Heart left ventricle (tissue), 16 donors: ENCODE measurements around the gene RNF123. TPM values are rescaled to one million over a fixed set of nuclear protein-coding genes. Genes with fewer than 3 reads are reported as not detected.
A peak's percentile ranks its signal among the peaks of the same experiment; 100 is the strongest.

Source experiments
- ATAC-seq, 4 donors: fragments of 200-7000 bp; cut with Tn5 transposase; one replicate each; pipeline ENCODE4 v1.9.1; 2020 to 2022; ENCODE audit warnings: moderate library complexity in 4 of 4, mild to moderate bottlenecking in 3 of 4, moderate number of reproducible peaks in 1 of 4
- DNase-seq, 5 donors: peaks; one replicate each; pipeline ENCODE4 v3.0.0-alpha.2; 2020
- H3K27ac ChIP-seq, 12 donors: fragments of 200-600 bp; sonication (generic) in 4 of 12; one replicate each; pipeline versions ENCODE4 v1.5.0 to v1.8.0; 2016 to 2022; ENCODE audit warnings: mild to moderate bottlenecking in 2 of 12
- H3K27me3 ChIP-seq, 9 donors: fragments of 200-600 bp; sonication (generic) in 2 of 9; one replicate each; pipeline versions ENCODE4 v1.5.1 to v1.8.0; 2016 to 2022; ENCODE audit warnings: mild to moderate bottlenecking in 3 of 9
- H3K36me3 ChIP-seq, 9 donors: fragments of 200-600 bp; sonication (generic) in 2 of 9; one replicate each; pipeline versions ENCODE4 v1.5.0 to v1.8.0; 2018 to 2022; ENCODE audit warnings: mild to moderate bottlenecking in 2 of 9
- H3K4me1 ChIP-seq, 12 donors: fragments of 200-600 bp; sonication (generic) in 4 of 12; one replicate each; pipeline versions ENCODE4 v1.5.0 to v1.8.0; 2016 to 2022; ENCODE audit warnings: mild to moderate bottlenecking in 3 of 12
- H3K4me3 ChIP-seq, 12 donors: fragments of 200-600 bp; sonication (generic) in 4 of 12; one replicate each; pipeline versions ENCODE4 v1.5.0 to v1.8.0; 2017 to 2022; ENCODE audit warnings: mild to moderate bottlenecking in 9 of 12, moderate library complexity in 4 of 12
- H3K9me3 ChIP-seq, 12 donors: fragments of 200-600 bp; sonication (generic) in 4 of 12; one replicate each; pipeline versions ENCODE4 v1.5.0 to v1.8.0; 2016 to 2022; ENCODE audit warnings: mild to moderate bottlenecking in 1 of 12
- CTCF ChIP-seq, 12 donors: fragments of 200-600 bp; sonication (generic) in 4 of 12; IDR thresholded peaks; one replicate each; pipeline versions ENCODE4 v1.5.0 to v1.8.0; 2018 to 2022; ENCODE audit warnings: antibody characterized with exemption in 12 of 12, mild to moderate bottlenecking in 5 of 12
- POLR2A ChIP-seq, 2 donors: fragments of 450-650 bp; IDR thresholded peaks; one replicate each; pipeline ENCODE4 v1.6.1; 2017; ENCODE audit warnings: antibody characterized with exemption in 2 of 2, mild to moderate bottlenecking in 2 of 2, moderate library complexity in 2 of 2
- WGBS, 4 donors: extraction: QIAGEN DNeasy Blood & Tissue Kit in 2 of 4; methylation state at CpG; one replicate each; pipeline versions ENCODE4 v1.1.5 to v1.1.7; 2013 to 2018; 5-methylcytosine and 5-hydroxymethylcytosine counted together
- intact Hi-C, 10 donors: fragments of 100-400 bp; cut with DNase I; formaldehyde crosslinking; loops; one replicate each; pipeline versions ENCODE4 v1.11.1 to v1.14.2; 2022
- polyA plus RNA-seq, 2 donors: library from polyadenylated mRNA; stranded (reverse); fragments of 200-250 nt; gene quantifications; one replicate each; pipeline ENCODE4 v1.2.3, GENCODE V29; 2013
- total RNA-seq, 9 donors: library from RNA; depleted of rRNA in 2 of 9; stranded (reverse); fragments of >200 nt in 2 of 9; fragmentation: NEBNext Ultra II Directional in 3 of 9; extraction: Animal tissue kit (Norgen Biotek cat#: 25700) in 3 of 9; gene quantifications; one replicate each; pipeline versions ENCODE4 v1.1.0 to v1.2.4, GENCODE V29; 2016 to 2023
- donor health status: ischemic (EF 13 %, LVEDD 7.1; RV severe dilation, severe dysfunction).
- donor health status: healthy with polysubstance abuse.
- donor health status: DM: no; HTN: yes; CAD: no.
- donor health status: DM: no; HTN: no; CAD: no.
- donor health status: ischemic (EF 25% LVEDD 6.9; RV normal size, moderate dysfunction).
- donor health status: ischemic (EF 25% LVEDD 5.7; RV mildly dilated, moderate dysfunction).
- donor health status: healthy.
- donor health status: DM: yes; HTN: yes; CAD: no.
- donor health status: ischemic (EF 35%, LVEDD 5.7; RV mildly dilated, moderate dysfunction).
- donor health status: nonischemic (EF 11% LVEDD 7.7; RV severe dilation, severe dysfunction).
- donor health status: DM: yes; HTN: yes; CAD: no.
- donor health status: PGD.
- donor health status: ischemic (EF 29% LVEDD 5.4; RV normal size, mild dysfunction).
- donor health status: nonischemic (EF 23%, LVEDD 6.1; RV moderate dilation, normal function).

The RNF123 gene
- total and polyA plus RNA-seq, 11 donors = 27.7 to 61.4 (median 46.0) TPM

- intact Hi-C loops = loop anchor here in 2 of 10 donors (10.0 kb wide), 2 partner anchors 115 to 185 kb away; partner anchors contain the start of gene MST1R (in 1 of the 2)
- no peaks in the 10 kb centered on the region for H3K9me3 ChIP-seq
- H3K27ac ChIP-seq = peak within 1 kb of the TSS in 10 of 12 donors; percentile 24 to 79 (median 66)
- ATAC-seq = peak; percentile 71 to 87 (median 79)
- H3K36me3 ChIP-seq = peaks cover 0 to 46% (median 36%) of the 10 kb centered on the region in 9 donors
- H3K27me3 ChIP-seq = no peaks in the 10 kb centered on the region
- peak within 1 kb of the TSS; percentile 29 to 72 (median 63) for H3K4me3 ChIP-seq
- peaks cover 13 to 37% (median 23%) of the 10 kb centered on the region in 12 donors for H3K4me1 ChIP-seq
- 0 to 2% (median 1%) methylated on average over 19 to 50 of the region's 50 CpGs for WGBS, 4 donors
- TF ChIP-seq CTCF (IDR thresholded peaks at IDR 0.05) (peak; percentile 8 to 69 (median 54)), POLR2A (IDR thresholded peaks at IDR 0.05) (peak; percentile 7 to 96)
- peak; percentile 95 to 99 (median 97) for DNase-seq
Measured at GRCh38 chr3:49719214-49719884, 30.0 kb downstream of the RNF123 start, which contains the start of gene AMIGO3. AMIGO3 (minus strand) TSS chr3:49719684; CDS start chr3:49719465, 219 bp downstream.

GRCh38 chr3:49720855-49721595 is 31.7 kb downstream of the RNF123 start:
- TF ChIP-seq CTCF (IDR thresholded peaks at IDR 0.05) (no peak), POLR2A (IDR thresholded peaks at IDR 0.05) (no peak)
- H3K36me3 ChIP-seq = peaks cover 0 to 41% (median 33%) of the 10 kb centered on the region in 9 donors
- H3K9me3 ChIP-seq = no peaks in the 10 kb centered on the region
- WGBS, 4 donors = 37 to 73% (median 70%) methylated on average over 3 to 4 of the region's 4 CpGs
- intact Hi-C loops = loop anchor here in 3 of 10 donors (5.0 kb wide), 2 partner anchors 66 to 181 kb away; partner anchors contain the start of genes IP6K1 (in 2 of the 3) and MST1R (in 1 of the 3)
- H3K27ac ChIP-seq = no peak overlapping the region
- ATAC-seq = no peak
- H3K4me1 ChIP-seq = peaks cover 13 to 44% (median 28%) of the 10 kb centered on the region in 12 donors
- no peak overlapping the region for H3K4me3 ChIP-seq
- DNase-seq = peak in 2 of 5 donors; percentile 21 to 23
- no peaks in the 10 kb centered on the region for H3K27me3 ChIP-seq

DNA sequence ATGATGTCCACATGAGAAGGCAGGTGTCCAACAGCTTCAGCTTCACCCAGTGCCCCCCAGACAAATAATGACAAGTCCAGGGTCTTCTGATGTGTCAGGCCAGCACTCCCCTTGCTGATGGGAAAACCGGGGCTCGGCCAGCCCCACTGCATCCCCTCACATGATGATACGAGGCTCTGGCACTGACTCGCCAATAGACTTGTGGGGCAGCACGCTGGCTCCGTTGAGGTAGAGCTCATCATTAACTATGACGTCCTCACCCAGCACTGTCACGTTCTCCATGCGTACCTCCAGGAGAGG is 32.2 kb downstream of the RNF123 start:
- no peak for ATAC-seq
- WGBS, 4 donors = 72 to 86% (median 81%) methylated on average over 8 to 9 of the region's 9 CpGs
- Histone ChIP-seq H3K36me3 (peaks cover 0 to 41% (median 33%) of the 10 kb centered on the region in 9 donors), H3K4me1 (peaks cover 13 to 44% (median 28%) of the 10 kb centered on the region in 12 donors), H3K27ac (no peak overlapping the region), H3K27me3 (no peaks in the 10 kb centered on the region), H3K9me3 (no peaks in the 10 kb centered on the region), H3K4me3 (no peak overlapping the region)
- DNase-seq = peak in 1 of 5 donors; percentile 43
- TF ChIP-seq POLR2A (IDR thresholded peaks at IDR 0.05) (no peak), CTCF (IDR thresholded peaks at IDR 0.05) (no peak)
- intact Hi-C loops = loop anchor here in 3 of 10 donors (5.0 kb wide), 2 partner anchors 66 to 181 kb away; partner anchors contain the start of genes IP6K1 (in 2 of the 3) and MST1R (in 1 of the 3)
